Measurements from ENCODE around the gene SETDB1.

Gene SETDB1

GRCh38 chr1:151006327-151007052 is 80.3 kb downstream of the SETDB1 start, which contains the start of gene MINDY1 (continued):
- peak; percentile 62; the same call in 1 of the 2 replicates for TF ChIP-seq HIC1 (tag by site-specific recombination; IDR thresholded peaks at IDR 0.05)
- TF ChIP-seq TRIM28 (IDR thresholded peaks at IDR 0.05; ENCODE audit: borderline replicate concordance, low read length) = no peak
- no peak for TF ChIP-seq SP3 (tag by site-specific recombination; IDR thresholded peaks at IDR 0.05)
- peak; percentile 61; the same call in 1 of the 2 replicates for TF ChIP-seq ZNF596 (tag by site-specific recombination; IDR thresholded peaks at IDR 0.05)
- TF ChIP-seq KLF8 (tag by site-specific recombination; IDR thresholded peaks at IDR 0.05) = no peak
- TF ChIP-seq TCF7L2 (IDR thresholded peaks at IDR 0.05; ENCODE audit: borderline replicate concordance, low read depth, low read length) = no peak
- no peak for TF ChIP-seq ZNF701 (tag by site-specific recombination; IDR thresholded peaks at IDR 0.05)
- peak; percentile 21 for TF ChIP-seq PRDM10 (tag by site-specific recombination; IDR thresholded peaks at IDR 0.05)
- no peak for TF ChIP-seq PBX3 (CRISPR knock-in tag; IDR thresholded peaks at IDR 0.05)
- no peak for TF ChIP-seq ZNF16 (tag by site-specific recombination; IDR thresholded peaks at IDR 0.05; ENCODE audit: low read depth)
- TF ChIP-seq ZNF248 (tag by site-specific recombination; IDR thresholded peaks at IDR 0.05) = no peak
- 0 out of 2 replicates have a peak, but pooled peaks have one; percentile 40 for TF ChIP-seq ZNF501 (tag by site-specific recombination; IDR thresholded peaks at IDR 0.05)
- no peak for TF ChIP-seq MYNN (tag by site-specific recombination; IDR thresholded peaks at IDR 0.05; ENCODE audit: borderline replicate concordance)
- no peak for TF ChIP-seq ZNF510 (tag by site-specific recombination; IDR thresholded peaks at IDR 0.05; ENCODE audit: insufficient replicate concordance)
- no peak for TF ChIP-seq ZNF37A (tag by site-specific recombination; IDR thresholded peaks at IDR 0.05)
- no peak for TF ChIP-seq ZNF266 (tag by site-specific recombination; IDR thresholded peaks at IDR 0.05; ENCODE audit: low read depth)
- TF ChIP-seq ZNF580 (tag by site-specific recombination; IDR thresholded peaks at IDR 0.05) = no peak
- TF ChIP-seq ZNF292 (tag by site-specific recombination; IDR thresholded peaks at IDR 0.05; ENCODE audit: borderline replicate concordance, low read depth) = no peak
- no peak for TF ChIP-seq ZNF548 (tag by site-specific recombination; IDR thresholded peaks at IDR 0.05)
- no peak for TF ChIP-seq ZNF561 (tag by site-specific recombination; IDR thresholded peaks at IDR 0.05; ENCODE audit: borderline replicate concordance)
- no peak for TF ChIP-seq ZNF112 (tag by site-specific recombination; IDR thresholded peaks at IDR 0.05)
- TF ChIP-seq ZNF211 (tag by site-specific recombination; IDR thresholded peaks at IDR 0.05; ENCODE audit: low read depth) = no peak
- TF ChIP-seq ZNF791 (tag by site-specific recombination; IDR thresholded peaks at IDR 0.05) = no peak
- 0 out of 2 replicates have a peak, but pooled peaks have one; percentile 23 for TF ChIP-seq ZNF223 (tag by site-specific recombination; IDR thresholded peaks at IDR 0.05)
- TF ChIP-seq ZNF335 (tag by site-specific recombination; conservative IDR thresholded peaks at IDR 0.05) = peak; percentile 62
- no peak for TF ChIP-seq OSR2 (tag by site-specific recombination; IDR thresholded peaks at IDR 0.05)
- no peak for TF ChIP-seq ZNF677 (tag by site-specific recombination; IDR thresholded peaks at IDR 0.05)
- TF ChIP-seq HOXD13 (CRISPR knock-in tag; IDR thresholded peaks at IDR 0.05; ENCODE audit: borderline replicate concordance) = no peak
- TF ChIP-seq ZNF18 (tag by site-specific recombination; IDR thresholded peaks at IDR 0.05) = no peak
- peak; percentile 49; the same call in 1 of the 2 replicates for TF ChIP-seq ZNF341 (tag by site-specific recombination; IDR thresholded peaks at IDR 0.05; ENCODE audit: low read depth)
- TF ChIP-seq ZNF426 (tag by site-specific recombination; IDR thresholded peaks at IDR 0.05) = no peak

All from HEK293 (cell line).